Parathyroid adenoma (tissue), 2 donors: ENCODE measurements around the gene ANO4.
"Not testable (repeated sequence)": the region's sequence is repeated elsewhere in the genome, so short reads cannot be mapped to it uniquely, and the experiment has no call there.

Source experiments
- H2AFZ ChIP-seq: fragments of 300-600 bp; sonication (generic); one replicate; pipeline ENCODE4 v1.7.0; 2017; ENCODE audit warnings: antibody characterized with exemption, mild to moderate bottlenecking
- H3K27ac ChIP-seq: fragments of 300-600 bp; sonication (generic); one replicate; pipeline ENCODE4 v1.7.0; 2017
- H3K27me3 ChIP-seq: fragments of 300-600 bp; sonication (generic); one replicate; pipeline ENCODE4 v1.7.0; 2017; ENCODE audit warnings: low read length; ENCODE audit not compliant: control insufficient read depth, insufficient read depth
- H3K36me3 ChIP-seq: fragments of 300-600 bp; sonication (generic); one replicate; pipeline ENCODE4 v1.7.0; 2017; ENCODE audit warnings: low read length; ENCODE audit not compliant: control insufficient read depth, insufficient read depth
- H3K4me1 ChIP-seq: fragments of 300-600 bp; sonication (generic); one replicate; pipeline ENCODE4 v1.7.0; 2017; ENCODE audit warnings: control low read depth
- H3K4me2 ChIP-seq: fragments of 300-600 bp; sonication (generic); one replicate; pipeline ENCODE4 v1.7.0; 2017; ENCODE audit warnings: low read length
- H3K4me3 ChIP-seq: fragments of 300-600 bp; sonication (generic); one replicate; pipeline ENCODE4 v1.7.0; 2017; ENCODE audit warnings: low read depth, low read length
- H3K79me2 ChIP-seq: fragments of 300-600 bp; sonication (generic); one replicate; pipeline ENCODE4 v1.7.0; 2017; ENCODE audit warnings: control low read depth
- H3K9ac ChIP-seq: fragments of 300-600 bp; sonication (generic); one replicate; pipeline ENCODE4 v1.7.0; 2017; ENCODE audit warnings: mild to moderate bottlenecking
- H3K9me3 ChIP-seq: fragments of 300-600 bp; sonication (generic); one replicate; pipeline ENCODE4 v1.7.0; 2017; ENCODE audit warnings: low read length; ENCODE audit not compliant: control insufficient read depth
- CTCF ChIP-seq: fragments of 300-600 bp; sonication (generic); IDR thresholded peaks from one replicate; pipeline ENCODE4 v1.7.0; 2017; ENCODE audit warnings: antibody characterized with exemption, mild to moderate bottlenecking
- donor health status: primary hyperparathyroidism.

Gene ANO4

GRCh38 chr12:101050631-101051030, 256.1 kb downstream of the ANO4 start:
- Histone ChIP-seq H3K4me1 (no peaks in the 10 kb centered on the region), H3K27ac (no peak overlapping the region), H3K36me3 (no peaks in the 10 kb centered on the region), H3K4me2 (no peak overlapping the region), H3K9ac (no peak overlapping the region), H3K27me3 (no peaks in the 10 kb centered on the region), H3K79me2 (no peaks in the 10 kb centered on the region), H2AFZ (no peak overlapping the region), H3K4me3 (no peak overlapping the region), H3K9me3 (no peaks in the 10 kb centered on the region)
- TF ChIP-seq CTCF = no peak

- no peak overlapping the region for H2AFZ ChIP-seq
- H3K4me3 ChIP-seq = no peak overlapping the region
- H3K9me3 ChIP-seq = no peaks in the 10 kb centered on the region
- no peaks in the 10 kb centered on the region for H3K4me1 ChIP-seq
- H3K9ac ChIP-seq = no peak overlapping the region
- no peaks in the 10 kb centered on the region for H3K36me3 ChIP-seq
- no peak overlapping the region for H3K4me2 ChIP-seq
- no peak for TF ChIP-seq CTCF
- no peaks in the 10 kb centered on the region for H3K27me3 ChIP-seq
- H3K27ac ChIP-seq = no peak overlapping the region
- no peaks in the 10 kb centered on the region for H3K79me2 ChIP-seq
These were observed 256.6 kb downstream of the ANO4 start for GRCh38 chr12:101051151-101051550.

GRCh38 chr12:101051901-101052550, 257.4 kb downstream of the ANO4 start:
- no peaks in the 10 kb centered on the region for H3K36me3 ChIP-seq
- no peaks in the 10 kb centered on the region for H3K79me2 ChIP-seq
- no peak for TF ChIP-seq CTCF
- H3K9me3 ChIP-seq = no peaks in the 10 kb centered on the region
- H3K4me1 ChIP-seq = no peaks in the 10 kb centered on the region
- H3K4me2 ChIP-seq = no peak overlapping the region
- H3K4me3 ChIP-seq = no peak overlapping the region
- no peaks in the 10 kb centered on the region for H3K27me3 ChIP-seq
- no peak overlapping the region for H3K9ac ChIP-seq
- H3K27ac ChIP-seq = no peak overlapping the region
- no peak overlapping the region for H2AFZ ChIP-seq

- Histone ChIP-seq H3K36me3 (no peaks in the 10 kb centered on the region), H3K79me2 (no peaks in the 10 kb centered on the region), H3K4me3 (no peak overlapping the region), H3K27ac (no peak overlapping the region), H3K4me1 (no peaks in the 10 kb centered on the region), H2AFZ (no peak overlapping the region), H3K9ac (no peak overlapping the region), H3K27me3 (no peaks in the 10 kb centered on the region), H3K9me3 (no peaks in the 10 kb centered on the region), H3K4me2 (no peak overlapping the region)
- no peak for TF ChIP-seq CTCF
These were observed 258.6 kb downstream of the ANO4 start for GRCh38 chr12:101053203-101053602.

- no peaks in the 10 kb centered on the region for H3K4me1 ChIP-seq
- no peak overlapping the region for H2AFZ ChIP-seq
- TF ChIP-seq CTCF = no peak
- no peak overlapping the region for H3K4me2 ChIP-seq
- no peak overlapping the region for H3K4me3 ChIP-seq
- no peaks in the 10 kb centered on the region for H3K79me2 ChIP-seq
- H3K36me3 ChIP-seq = no peaks in the 10 kb centered on the region
- no peaks in the 10 kb centered on the region for H3K27me3 ChIP-seq
- no peak overlapping the region for H3K9ac ChIP-seq
- no peaks in the 10 kb centered on the region for H3K9me3 ChIP-seq
- H3K27ac ChIP-seq = no peak overlapping the region
These were observed 261.4 kb downstream of the ANO4 start for GRCh38 chr12:101055940-101056339.

- not testable (repeated sequence) for H3K4me1 ChIP-seq, H3K9ac ChIP-seq, H3K9me3 ChIP-seq, H2AFZ ChIP-seq, H3K4me3 ChIP-seq, H3K4me2 ChIP-seq, H3K27ac ChIP-seq, H3K36me3 ChIP-seq, H3K79me2 ChIP-seq, H3K27me3 ChIP-seq
These were observed 267.9 kb downstream of the ANO4 start for GRCh38 chr12:101062508-101062907.
